Measurements from ENCODE around the gene CD1D. TPM values are rescaled to one million over a fixed set of nuclear protein-coding genes. Genes with fewer than 3 reads are reported as not detected.

Gene CD1D
- total and polyA plus RNA-seq, 2 donors from 2014 or later, result 0.77 to 3.2 TPM

- H3K9ac ChIP-seq (ENCODE audit: low read length in 3 of 3), result no peak overlapping the region
- H3K4me1 ChIP-seq (ENCODE audit: control insufficient read depth in 2 of 3, insufficient read depth in 2 of 3, low read depth in 1 of 3, low read length in 3 of 3), result peaks cover 0 to 6% (median 3%) of the 10 kb centered on the region in 3 donors
- FAIRE-seq (no peak), DNase-seq (peak in 1 of 5 donors; percentile 29)
- intact Hi-C loops (cut with DNase I), result no loop called here
- H3K27me3 ChIP-seq (ENCODE audit: control insufficient read depth, insufficient read depth, low read length), result no peaks in the 10 kb centered on the region
- H3K36me3 ChIP-seq (ENCODE audit: control insufficient read depth in 2 of 3, insufficient read depth in 3 of 3, low read length in 3 of 3), result no peaks in the 10 kb centered on the region
- H3K27ac ChIP-seq (ENCODE audit: low read depth in 2 of 2, low read length in 2 of 2), result no peak overlapping the region
- no peak for TF ChIP-seq CTCF (IDR thresholded peaks at IDR 0.05; ENCODE audit: borderline replicate concordance, extremely low read depth, insufficient read depth)
- no peaks in the 10 kb centered on the region for H3K9me3 ChIP-seq (ENCODE audit: control insufficient read depth in 2 of 3, insufficient read depth in 1 of 3, low read length in 3 of 3)
- H3K4me3 ChIP-seq (ENCODE audit: low read length in 3 of 3), result no peak overlapping the region
Measured at GRCh38 chr1:158179301-158180041, 1.2 kb upstream of the CD1D start.

GRCh38 chr1:158181577-158181922 lies 855 bp downstream of the CD1D start:
- Histone ChIP-seq H3K27me3 (ENCODE audit: control insufficient read depth, insufficient read depth, low read length) (no peaks in the 10 kb centered on the region), H3K4me3 (ENCODE audit: low read length in 3 of 3) (peak overlapping the region; percentile 35 to 58 (median 41)), H3K27ac (ENCODE audit: low read depth in 2 of 2, low read length in 2 of 2) (no peak overlapping the region), H3K9me3 (ENCODE audit: control insufficient read depth in 2 of 3, insufficient read depth in 1 of 3, low read length in 3 of 3) (no peaks in the 10 kb centered on the region), H3K36me3 (ENCODE audit: control insufficient read depth in 2 of 3, insufficient read depth in 3 of 3, low read length in 3 of 3) (no peaks in the 10 kb centered on the region), H3K9ac (ENCODE audit: low read length in 3 of 3) (peak overlapping the region in 1 of 3 donors; percentile 2), H3K4me1 (ENCODE audit: control insufficient read depth in 2 of 3, insufficient read depth in 2 of 3, low read depth in 1 of 3, low read length in 3 of 3) (peaks cover 0 to 6% (median 3%) of the 10 kb centered on the region in 3 donors)
- TF ChIP-seq CTCF (IDR thresholded peaks at IDR 0.05; ENCODE audit: borderline replicate concordance, extremely low read depth, insufficient read depth), result no peak
- FAIRE-seq, result no peak
- DNase-seq, result no peak
- intact Hi-C loops (cut with DNase I), result no loop called here

- intact Hi-C loops (cut with DNase I), result no loop called here
- no peaks in the 10 kb centered on the region for H3K9me3 ChIP-seq (ENCODE audit: control insufficient read depth in 2 of 3, insufficient read depth in 1 of 3, low read length in 3 of 3)
- FAIRE-seq (no peak), DNase-seq (no peak)
- H3K27me3 ChIP-seq (ENCODE audit: control insufficient read depth, insufficient read depth, low read length), result no peaks in the 10 kb centered on the region
- peaks cover 0 to 6% (median 0%) of the 10 kb centered on the region in 3 donors for H3K4me1 ChIP-seq (ENCODE audit: control insufficient read depth in 2 of 3, insufficient read depth in 2 of 3, low read depth in 1 of 3, low read length in 3 of 3)
- no peak overlapping the region for H3K9ac ChIP-seq (ENCODE audit: low read length in 3 of 3)
- no peaks in the 10 kb centered on the region for H3K36me3 ChIP-seq (ENCODE audit: control insufficient read depth in 2 of 3, insufficient read depth in 3 of 3, low read length in 3 of 3)
- no peak for TF ChIP-seq CTCF (IDR thresholded peaks at IDR 0.05; ENCODE audit: borderline replicate concordance, extremely low read depth, insufficient read depth)
- no peak overlapping the region for H3K4me3 ChIP-seq (ENCODE audit: low read length in 3 of 3)
- no peak overlapping the region for H3K27ac ChIP-seq (ENCODE audit: low read depth in 2 of 2, low read length in 2 of 2)
Measured at GRCh38 chr1:158185770-158186169, 5.1 kb downstream of the CD1D start.
